CD8-positive, alpha-beta memory T cell (primary cell): ENCODE measurements around the gene BTN2A1. TPM values are rescaled to one million over a fixed set of nuclear protein-coding genes. Genes with fewer than 3 reads are reported as not detected.
"Not testable (repeated sequence)": the region's sequence is repeated elsewhere in the genome, so short reads cannot be mapped to it uniquely, and the experiment has no call there.

Experiments
- CTCF ChIA-PET: fragments of 350-600 bp; sonication (Branson Sonifier 250); formaldehyde crosslinking; loops from one replicate; lab custom pipeline; 2021; ENCODE audit warnings: antibody characterized with exemption; lab: Charles Lee
- POLR2A ChIA-PET: fragments of 350-600 bp; sonication (Branson Sonifier 250); formaldehyde crosslinking; loops from one replicate; lab custom pipeline; 2021; ENCODE audit warnings: antibody characterized with exemption; lab: Charles Lee
- DNase-seq, 5 donors: peaks; one replicate each; pipeline versions ENCODE4 v3.0.0 to v3.0.0-alpha.2; 2020 to 2022; ENCODE audit warnings: mixed read lengths in 1 of 5
- H3K27ac ChIP-seq: one replicate; pipeline ENCODE4 v1.7.0; 2013; ENCODE audit warnings: low read depth, mild to moderate bottlenecking, low read length, moderate library complexity
- H3K27me3 ChIP-seq: 2 replicates; pipeline ENCODE4 v1.7.0; 2013; ENCODE audit warnings: low read length, mild to moderate bottlenecking; ENCODE audit not compliant: insufficient read depth, poor library complexity, severe bottlenecking
- H3K36me3 ChIP-seq: 2 replicates; pipeline ENCODE4 v1.7.0; 2013; ENCODE audit warnings: mild to moderate bottlenecking, low read length, moderate library complexity; ENCODE audit not compliant: insufficient read depth
- H3K4me1 ChIP-seq: 2 replicates; pipeline ENCODE4 v1.7.0; 2013; ENCODE audit warnings: mild to moderate bottlenecking, low read length, moderate library complexity; ENCODE audit not compliant: insufficient read depth
- H3K4me3 ChIP-seq: 2 replicates; pipeline ENCODE4 v1.7.0; 2013; ENCODE audit warnings: mild to moderate bottlenecking, low read length
- H3K9me3 ChIP-seq: 2 replicates; pipeline ENCODE4 v1.7.0; 2013; ENCODE audit warnings: mild to moderate bottlenecking, low read length
- H3K27ac Mint-ChIP-seq, 8 donors: one replicate each; pipeline ENCODE4 v1.8.0; 2020 to 2021; ENCODE audit warnings: mixed read lengths in 8 of 8, mild to moderate bottlenecking in 6 of 8, inconsistent platforms in 3 of 8, moderate library complexity in 3 of 8
- H3K27me3 Mint-ChIP-seq, 2 donors: one replicate each; pipeline ENCODE4 v1.8.0; 2020 to 2021; ENCODE audit warnings: mixed read lengths in 2 of 2, mild to moderate bottlenecking in 1 of 2, moderate library complexity in 1 of 2
- H3K36me3 Mint-ChIP-seq, 3 donors: one replicate each; pipeline ENCODE4 v1.8.0; 2020 to 2021; ENCODE audit warnings: mixed read lengths in 3 of 3, inconsistent platforms in 1 of 3, mild to moderate bottlenecking in 1 of 3
- H3K4me1 Mint-ChIP-seq, 3 donors: one replicate each; pipeline ENCODE4 v1.8.0; 2020 to 2021; ENCODE audit warnings: mixed read lengths in 3 of 3, inconsistent platforms in 1 of 3, mild to moderate bottlenecking in 1 of 3
- H3K4me3 Mint-ChIP-seq, 7 donors: one replicate each; pipeline ENCODE4 v1.8.0; 2020 to 2021; ENCODE audit warnings: mixed read lengths in 7 of 7, mild to moderate bottlenecking in 6 of 7, moderate library complexity in 4 of 7, inconsistent platforms in 2 of 7
- H3K9me3 Mint-ChIP-seq, 5 donors: one replicate each; pipeline ENCODE4 v1.8.0; 2020 to 2022; ENCODE audit warnings: mixed read lengths in 5 of 5, mild to moderate bottlenecking in 3 of 5, moderate library complexity in 2 of 5, inconsistent platforms in 1 of 5
- polyA plus RNA-seq: library from polyadenylated mRNA; unstranded; fragments of 300-500 nt; fragmentation: Illumina TruSeq; gene quantifications from one replicate; pipeline ENCODE4 v1.2.3, GENCODE V29; 2021
- total RNA-seq, 2 experiments: library from RNA; stranded (reverse); gene quantifications; one replicate each; pipeline ENCODE4 v1.2.3, GENCODE V29; 2021

The BTN2A1 gene
- total and polyA plus RNA-seq, 3 experiments from 2014 or later = 14.4 to 26.4 (median 24.0) TPM

DNA sequence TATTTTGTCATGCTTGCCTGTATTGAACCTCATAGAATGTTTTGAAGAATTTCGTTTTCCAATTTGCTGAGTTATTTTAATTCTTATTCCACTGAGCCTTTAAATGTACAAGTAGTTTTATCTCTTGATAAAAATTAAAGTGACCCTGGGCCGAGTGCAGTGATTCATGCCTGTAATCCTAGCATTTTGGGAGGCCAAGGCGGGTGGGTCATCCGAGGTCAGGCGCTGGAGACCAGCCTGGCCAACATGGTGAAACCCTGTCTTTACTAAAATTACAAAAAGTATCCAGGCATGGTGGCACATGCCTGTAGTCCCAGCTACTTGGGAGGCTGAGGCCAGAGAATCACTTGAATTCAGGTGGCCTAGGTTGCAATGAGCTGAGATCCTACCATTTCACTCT is 3.6 kb downstream of the BTN2A1 start:
- not testable (repeated sequence) for H3K27ac ChIP-seq, H3K9me3 ChIP-seq, H3K4me3 ChIP-seq, H3K9me3 Mint-ChIP-seq, H3K27me3 Mint-ChIP-seq, DNase-seq, H3K27me3 ChIP-seq
- H3K36me3 Mint-ChIP-seq = peaks cover 32 to 83% (median 41%) of the 10 kb centered on the region in 3 donors
- H3K4me1 Mint-ChIP-seq = peaks cover 65 to 88% (median 82%) of the 10 kb centered on the region in 3 donors
- CTCF ChIA-PET = interaction anchor here (1.2 to 1.6 kb wide), 2 partner anchors 12 to 120 kb away, joined by 3 to 6 read pairs; no protein-coding TSS in a partner anchor
- H3K4me3 Mint-ChIP-seq = peak overlapping the region; percentile 17 to 95 (median 75)
- POLR2A ChIA-PET = interaction anchor here (0.6 kb wide), 1 partner anchor 74 kb away, joined by 4 read pairs; no protein-coding TSS in a partner anchor
- Histone ChIP-seq H3K4me1 (peaks cover 53% of the 10 kb centered on the region), H3K36me3 (peaks cover 50% of the 10 kb centered on the region)
- peak overlapping the region in 6 of 8 donors; percentile 2 to 76 (median 51) for H3K27ac Mint-ChIP-seq

DNA sequence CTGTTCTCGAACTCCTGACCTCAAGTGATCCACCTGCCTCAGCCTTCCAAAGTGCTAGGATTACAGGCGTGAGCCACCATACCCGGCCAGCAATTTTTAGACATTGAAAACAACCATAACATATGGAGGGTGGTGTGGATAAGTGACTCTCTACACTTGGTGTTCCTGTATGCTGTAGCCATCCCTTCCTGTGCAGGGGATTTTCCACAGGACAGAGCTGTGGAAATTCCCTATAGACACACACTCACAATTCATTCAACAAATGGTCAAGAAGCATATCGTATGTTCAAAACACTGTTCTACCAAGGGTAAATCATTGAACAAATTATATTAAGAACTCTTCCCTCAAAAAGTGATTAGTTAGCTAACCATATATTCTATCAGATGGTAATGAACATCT is 6.3 kb downstream of the BTN2A1 start:
- CTCF ChIA-PET = interaction anchor here (1.0 to 1.4 kb wide), 3 partner anchors 8 to 105 kb away, joined by 3 read pairs; no protein-coding TSS in a partner anchor
- H3K36me3 Mint-ChIP-seq = peaks cover 43 to 97% (median 61%) of the 10 kb centered on the region in 3 donors
- no peak for DNase-seq
- POLR2A ChIA-PET = interaction anchor here (0.6 kb wide), 1 partner anchor 11 kb away, joined by 3 read pairs; no protein-coding TSS in a partner anchor
- H3K27me3 Mint-ChIP-seq = peaks cover 0 to 1% of the 10 kb centered on the region in 2 donors
- no peak overlapping the region for H3K27ac ChIP-seq
- H3K27ac Mint-ChIP-seq = peak overlapping the region in 6 of 8 donors; percentile 40 to 78 (median 62)
- no peak overlapping the region for H3K4me3 Mint-ChIP-seq
- H3K4me3 ChIP-seq = no peak overlapping the region
- peaks cover 48 to 76% (median 70%) of the 10 kb centered on the region in 3 donors for H3K4me1 Mint-ChIP-seq
- peaks cover 74% of the 10 kb centered on the region for H3K36me3 ChIP-seq
- H3K27me3 ChIP-seq = no peaks in the 10 kb centered on the region
- peaks cover 42% of the 10 kb centered on the region for H3K4me1 ChIP-seq
- H3K9me3 Mint-ChIP-seq = no peaks in the 10 kb centered on the region
- H3K9me3 ChIP-seq = no peaks in the 10 kb centered on the region

DNA sequence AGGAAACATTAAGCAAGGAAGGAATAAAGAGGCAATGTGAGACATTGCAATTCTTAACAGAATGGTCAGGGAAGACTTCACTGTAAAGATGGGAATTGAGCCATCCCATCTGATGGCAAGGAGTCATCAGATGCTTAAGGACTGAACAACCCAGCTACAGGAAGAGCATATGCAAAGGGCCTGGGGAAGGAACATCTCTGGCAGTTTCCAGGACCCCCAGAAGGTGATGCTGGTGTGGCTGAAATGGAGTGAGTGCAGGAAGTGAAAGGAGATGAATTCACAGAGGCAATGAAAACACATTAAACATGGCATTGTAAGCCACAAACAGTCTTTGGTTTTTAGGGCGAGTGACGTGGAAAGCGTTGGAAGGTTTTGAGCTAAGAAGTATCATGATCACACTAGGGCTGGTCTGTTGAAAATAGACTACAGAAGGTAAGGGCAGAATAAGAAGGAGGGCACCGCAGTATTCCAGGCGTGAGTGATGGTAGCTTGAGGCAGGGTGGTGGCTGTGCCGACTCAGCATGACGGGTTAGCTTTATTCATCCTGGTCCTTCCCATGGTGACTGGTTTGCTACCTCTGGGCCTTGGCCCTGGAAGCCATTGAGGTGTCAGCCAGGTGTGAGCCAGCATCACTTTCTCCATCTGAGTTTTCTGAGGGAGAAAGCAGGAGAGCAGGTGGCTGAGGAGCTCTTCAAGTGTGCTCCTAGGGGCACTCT is 6.8 kb downstream of the BTN2A1 start:
- no peak overlapping the region for H3K4me3 ChIP-seq
- H3K9me3 ChIP-seq = no peaks in the 10 kb centered on the region
- POLR2A ChIA-PET = no interaction called here
- peaks cover 71% of the 10 kb centered on the region for H3K36me3 ChIP-seq
- H3K4me1 ChIP-seq = peaks cover 36% of the 10 kb centered on the region
- no peak overlapping the region for H3K27ac ChIP-seq
- Mint-ChIP-seq H3K27ac (peak overlapping the region in 7 of 8 donors; percentile 40 to 87 (median 66)), H3K4me1 (peaks cover 42 to 71% (median 65%) of the 10 kb centered on the region in 3 donors), H3K4me3 (no peak overlapping the region), H3K27me3 (peaks cover 0 to 1% of the 10 kb centered on the region in 2 donors), H3K9me3 (no peaks in the 10 kb centered on the region), H3K36me3 (peaks cover 46 to 96% (median 57%) of the 10 kb centered on the region in 3 donors)
- CTCF ChIA-PET = interaction anchor here (1.0 to 1.4 kb wide), 3 partner anchors 9 to 104 kb away, joined by 3 read pairs; no protein-coding TSS in a partner anchor
- DNase-seq = no peak
- no peaks in the 10 kb centered on the region for H3K27me3 ChIP-seq

- peaks cover 30 to 59% (median 53%) of the 10 kb centered on the region in 3 donors for H3K4me1 Mint-ChIP-seq
- CTCF ChIA-PET = no interaction called here
These were observed 8.0 kb downstream of the BTN2A1 start for GRCh38 chr6:26465776-26466175.

GRCh38 chr6:26468829-26469228 is 11.1 kb downstream of the BTN2A1 start:
- H3K4me1 ChIP-seq = peaks cover 12% of the 10 kb centered on the region
- H3K27me3 Mint-ChIP-seq = peaks cover 0 to 1% of the 10 kb centered on the region in 2 donors
- H3K36me3 ChIP-seq = peaks cover 51% of the 10 kb centered on the region
- H3K27me3 ChIP-seq = no peaks in the 10 kb centered on the region
- POLR2A ChIA-PET = no interaction called here
- H3K4me3 Mint-ChIP-seq = no peak overlapping the region
- no peak for DNase-seq
- H3K4me3 ChIP-seq = no peak overlapping the region
- no peaks in the 10 kb centered on the region for H3K9me3 ChIP-seq
- peaks cover 29 to 66% (median 41%) of the 10 kb centered on the region in 3 donors for H3K36me3 Mint-ChIP-seq
- peak overlapping the region in 3 of 8 donors; percentile 76 to 89 (median 77) for H3K27ac Mint-ChIP-seq
- H3K4me1 Mint-ChIP-seq = peaks cover 28 to 58% (median 46%) of the 10 kb centered on the region in 3 donors
- H3K27ac ChIP-seq = no peak overlapping the region
- H3K9me3 Mint-ChIP-seq = peaks cover 0 to 4% (median 0%) of the 10 kb centered on the region in 5 donors
- CTCF ChIA-PET = no interaction called here

More at GRCh38 chr6:26465776-26466175, 8.0 kb downstream of the BTN2A1 start:
- POLR2A ChIA-PET = no interaction called here
- Mint-ChIP-seq H3K36me3 (peaks cover 38 to 90% (median 52%) of the 10 kb centered on the region in 3 donors), H3K27ac (peak overlapping the region in 4 of 8 donors; percentile 2 to 67 (median 48)), H3K4me3 (peak overlapping the region in 1 of 7 donors; percentile 43), H3K27me3 (peaks cover 0 to 1% of the 10 kb centered on the region in 2 donors), H3K9me3 (no peaks in the 10 kb centered on the region)
- H3K9me3 ChIP-seq = no peaks in the 10 kb centered on the region
- no peak overlapping the region for H3K4me3 ChIP-seq
- H3K4me1 ChIP-seq = peaks cover 24% of the 10 kb centered on the region
- no peak overlapping the region for H3K27ac ChIP-seq
- no peak for DNase-seq
- peaks cover 70% of the 10 kb centered on the region for H3K36me3 ChIP-seq
- no peaks in the 10 kb centered on the region for H3K27me3 ChIP-seq

DNA sequence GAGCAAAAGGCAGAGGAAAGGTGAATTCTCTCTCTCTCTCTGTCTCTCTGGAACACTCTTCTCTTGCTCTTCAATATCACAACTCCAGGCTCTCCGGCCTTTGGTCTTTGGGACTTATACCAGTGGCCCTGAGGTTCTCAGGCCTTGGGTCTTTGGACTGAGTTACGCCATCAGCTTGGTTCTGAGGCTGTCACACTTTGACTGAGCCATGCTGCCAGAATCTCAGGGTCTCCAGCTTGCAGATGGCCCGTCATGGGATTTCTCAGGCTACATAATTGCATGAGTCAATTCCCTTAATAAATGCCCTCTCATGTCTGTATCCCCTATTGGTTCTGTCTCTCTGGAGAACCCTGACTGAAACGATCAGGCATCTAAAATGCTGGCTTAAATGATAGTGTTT is 12.9 kb downstream of the BTN2A1 start:
- no peak overlapping the region for H3K4me3 Mint-ChIP-seq
- H3K27me3 Mint-ChIP-seq = peaks cover 0 to 1% of the 10 kb centered on the region in 2 donors
- no peaks in the 10 kb centered on the region for H3K9me3 ChIP-seq
- peaks cover 33% of the 10 kb centered on the region for H3K36me3 ChIP-seq
- H3K4me1 ChIP-seq = peaks cover 25% of the 10 kb centered on the region
- H3K27ac Mint-ChIP-seq = peak overlapping the region in 6 of 8 donors; percentile 24 to 100 (median 70)
- no peak for DNase-seq
- POLR2A ChIA-PET = no interaction called here
- peaks cover 17 to 54% (median 30%) of the 10 kb centered on the region in 3 donors for H3K36me3 Mint-ChIP-seq
- CTCF ChIA-PET = no interaction called here
- peaks cover 33 to 58% (median 48%) of the 10 kb centered on the region in 3 donors for H3K4me1 Mint-ChIP-seq
- H3K9me3 Mint-ChIP-seq = peaks cover 0 to 4% (median 0%) of the 10 kb centered on the region in 5 donors
- no peak overlapping the region for H3K27ac ChIP-seq
- H3K4me3 ChIP-seq = no peak overlapping the region
- no peaks in the 10 kb centered on the region for H3K27me3 ChIP-seq

DNA sequence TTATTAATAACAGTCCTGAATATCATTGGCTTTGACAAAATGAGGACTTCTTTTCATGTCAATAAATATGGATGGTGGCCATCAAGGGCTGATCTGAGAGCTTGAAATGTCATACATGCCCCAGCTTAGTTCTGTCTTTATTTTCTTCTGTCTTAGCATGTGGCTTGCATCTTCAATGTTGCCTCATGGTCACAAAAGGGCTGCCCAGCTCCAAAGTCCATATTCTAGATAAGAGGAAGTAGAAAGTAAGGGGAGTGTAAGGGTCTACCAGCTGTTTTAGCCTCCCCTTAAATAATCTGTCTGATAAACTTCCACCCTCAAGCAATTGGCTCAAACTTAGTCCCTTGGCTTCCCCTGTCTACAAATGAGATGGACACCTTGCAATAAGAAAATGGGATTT is 14.2 kb downstream of the BTN2A1 start:
- H3K27ac Mint-ChIP-seq = peak overlapping the region; percentile 31 to 100 (median 99)
- H3K9me3 ChIP-seq = no peaks in the 10 kb centered on the region
- H3K36me3 Mint-ChIP-seq = peaks cover 17 to 41% (median 19%) of the 10 kb centered on the region in 3 donors
- no peaks in the 10 kb centered on the region for H3K27me3 Mint-ChIP-seq
- peak overlapping the region in 2 of 7 donors; percentile 25 to 98 for H3K4me3 Mint-ChIP-seq
- peaks cover 20% of the 10 kb centered on the region for H3K36me3 ChIP-seq
- H3K27me3 ChIP-seq = no peaks in the 10 kb centered on the region
- peaks cover 0 to 4% (median 0%) of the 10 kb centered on the region in 5 donors for H3K9me3 Mint-ChIP-seq
- DNase-seq = no peak
- ChIA-PET POLR2A (interaction anchor here (1.1 kb wide), 1 partner anchor 200 kb away, joined by 3 read pairs; a partner anchor contains a TSS), CTCF (interaction anchor here (0.7 kb wide), 1 partner anchor 49 kb away, joined by 3 read pairs; no protein-coding TSS in a partner anchor)
- H3K4me1 Mint-ChIP-seq = peaks cover 44 to 66% (median 53%) of the 10 kb centered on the region in 3 donors
- H3K27ac ChIP-seq = no peak overlapping the region
- H3K4me1 ChIP-seq = peaks cover 38% of the 10 kb centered on the region
- no peak overlapping the region for H3K4me3 ChIP-seq
